Posterior vena cava (tissue), 2 donors: ENCODE results near the gene RAB28. TPM values are rescaled to one million over a fixed set of nuclear protein-coding genes. Genes with fewer than 3 reads are reported as not detected.
"Not testable (repeated sequence)": the region's sequence is repeated elsewhere in the genome, so short reads cannot be mapped to it uniquely, and the experiment has no call there.

Experiments
- DNase-seq: peaks from one replicate; pipeline ENCODE4 v3.0.0-alpha.2; 2020; ENCODE audit warnings: low spot score
- intact Hi-C, 2 donors: fragments of 100-400 bp; cut with DNase I; formaldehyde crosslinking; loops; one replicate each; pipeline versions ENCODE4 v1.14.1 to v1.14.2; 2022 to 2023
- total RNA-seq, 2 donors: library from RNA; stranded (reverse); fragmentation: NEBNext Ultra II Directional; extraction: Animal tissue kit (Norgen Biotek cat#: 25700); gene quantifications; one replicate each; pipeline ENCODE4 v1.2.1, GENCODE V29; 2021
- donor health status: DM: yes; HTN: yes; CAD: no.
- donor health status: DM: yes; HTN: yes; CAD: no.

Gene RAB28
- total RNA-seq, 2 donors from 2014 or later: 13.9 TPM

DNA sequence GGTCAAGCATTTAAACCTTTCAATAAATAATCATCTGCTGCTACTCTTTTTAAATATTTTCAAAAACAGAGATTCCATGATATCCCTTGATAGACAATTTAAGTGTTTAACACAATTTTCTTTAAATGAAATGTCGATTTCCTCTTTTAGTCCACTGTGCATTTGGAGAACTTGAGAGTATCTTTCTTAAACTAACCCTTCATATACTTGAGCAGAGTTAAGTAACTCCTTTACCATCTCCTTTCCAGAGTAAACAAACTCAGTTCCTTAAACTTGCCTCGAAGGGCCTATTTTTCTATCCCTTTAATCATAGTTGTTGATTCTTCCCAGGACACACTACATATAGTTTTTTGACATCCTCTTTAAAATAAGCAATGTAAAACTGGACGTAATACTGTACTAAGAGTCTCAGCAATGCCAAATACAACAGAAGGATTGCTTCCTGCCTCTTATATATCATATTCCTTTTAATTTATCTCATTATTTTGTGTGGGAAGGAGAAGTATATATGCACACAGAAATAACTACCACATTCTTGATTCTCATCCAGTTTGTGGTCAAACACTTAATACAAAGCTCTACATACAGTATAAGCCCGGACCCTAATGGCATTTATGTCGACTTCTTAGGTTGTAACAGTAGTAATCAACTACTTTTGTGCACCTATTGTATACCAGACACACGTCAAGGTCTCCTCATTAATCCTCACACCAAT is 22.8 kb downstream of the RAB28 start:
- intact Hi-C loops: no loop called here
- DNase-seq: no peak

DNA sequence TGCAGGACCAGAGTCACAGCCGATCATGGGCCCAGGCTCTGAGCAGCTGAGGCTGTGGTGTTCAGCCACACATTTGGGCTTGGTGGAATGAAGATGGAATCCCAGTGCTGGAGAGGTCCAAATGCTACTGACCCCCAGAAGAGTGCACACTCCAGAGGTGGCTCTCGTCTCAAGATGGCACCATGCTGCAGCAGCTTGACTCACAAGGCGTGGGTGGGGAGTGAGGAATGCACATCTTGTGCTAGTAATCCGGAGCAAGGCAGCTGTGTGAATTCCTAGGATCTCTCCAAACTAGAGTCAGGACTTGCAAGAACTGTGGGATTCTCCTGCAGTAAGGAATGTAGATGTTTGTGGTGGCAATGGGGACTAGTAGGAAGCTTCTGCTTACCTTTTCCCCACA is 28.7 kb downstream of the RAB28 start:
- DNase-seq: no peak
- intact Hi-C loops: no loop called here

DNA sequence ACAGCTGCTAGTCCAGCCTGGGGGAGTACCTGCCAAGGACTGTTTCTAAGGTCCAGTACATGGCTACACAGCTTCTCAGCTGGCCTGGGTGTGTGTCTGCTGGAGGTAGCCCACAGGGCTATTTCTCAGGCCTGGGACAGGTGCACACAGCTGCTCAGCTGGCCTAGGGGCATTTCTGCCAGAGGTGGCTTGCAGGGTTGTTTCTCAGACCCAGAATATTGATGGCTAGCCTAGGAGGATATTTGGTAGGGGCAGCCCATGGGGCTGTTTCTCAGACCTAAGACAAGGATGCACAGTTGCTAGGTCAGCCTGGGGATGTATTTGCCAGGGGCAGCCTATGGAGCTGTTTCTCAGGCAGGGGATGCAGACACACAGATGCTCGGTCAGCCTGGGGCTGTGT is 29.4 kb downstream of the RAB28 start:
- intact Hi-C loops: no loop called here
- no peak for DNase-seq

DNA sequence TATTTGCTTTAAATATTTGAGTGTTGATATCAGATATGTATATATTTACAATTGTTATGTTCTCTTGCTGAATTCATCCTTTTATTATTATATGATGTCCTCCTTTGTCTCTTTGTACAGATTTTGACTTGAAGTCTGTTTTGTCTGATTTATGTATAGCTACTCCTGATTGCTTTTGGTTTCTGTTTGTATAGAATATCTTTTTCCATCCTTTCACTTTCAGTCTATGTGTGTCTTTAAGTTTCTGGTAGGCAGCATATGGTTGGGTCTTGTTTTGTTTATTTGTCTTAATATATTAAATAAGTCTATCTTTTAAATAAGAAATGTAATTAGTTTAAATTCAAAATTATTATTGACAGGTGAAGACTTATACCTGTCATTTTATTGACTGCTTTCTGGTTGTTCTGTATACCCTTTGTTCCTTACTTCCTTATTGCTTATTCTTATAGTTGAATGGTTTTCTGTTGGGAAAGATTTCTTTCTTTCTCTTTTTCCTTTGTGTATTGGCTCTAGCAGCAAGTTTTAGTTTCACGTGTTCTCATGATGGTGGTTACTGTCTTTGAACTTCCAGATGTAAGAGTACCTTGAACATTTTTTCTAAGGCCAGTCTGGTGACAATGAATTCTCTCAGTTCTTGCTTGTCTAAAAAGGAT is 31.1 kb downstream of the RAB28 start:
- intact Hi-C loops: no loop called here
- no peak for DNase-seq

DNA sequence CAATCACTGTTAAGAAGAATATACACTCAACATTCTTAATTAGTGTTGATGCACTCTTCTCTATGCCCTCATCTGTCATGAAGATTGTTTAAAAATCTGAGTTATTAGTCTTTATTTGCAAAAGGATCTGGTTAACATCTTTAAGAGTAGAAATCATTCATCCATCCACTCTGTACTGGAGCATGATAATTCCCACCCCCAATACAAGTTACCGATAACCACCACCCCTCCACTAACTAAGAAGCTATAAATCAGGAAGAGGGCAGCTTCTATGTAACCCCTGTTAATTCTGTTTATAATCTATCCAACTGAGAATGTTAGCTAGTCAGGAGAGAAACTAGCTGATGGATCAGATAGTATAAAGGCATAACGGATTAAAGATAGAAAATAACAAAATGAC is 34.5 kb downstream of the RAB28 start:
- DNase-seq: no peak
- intact Hi-C loops: no loop called here

DNA sequence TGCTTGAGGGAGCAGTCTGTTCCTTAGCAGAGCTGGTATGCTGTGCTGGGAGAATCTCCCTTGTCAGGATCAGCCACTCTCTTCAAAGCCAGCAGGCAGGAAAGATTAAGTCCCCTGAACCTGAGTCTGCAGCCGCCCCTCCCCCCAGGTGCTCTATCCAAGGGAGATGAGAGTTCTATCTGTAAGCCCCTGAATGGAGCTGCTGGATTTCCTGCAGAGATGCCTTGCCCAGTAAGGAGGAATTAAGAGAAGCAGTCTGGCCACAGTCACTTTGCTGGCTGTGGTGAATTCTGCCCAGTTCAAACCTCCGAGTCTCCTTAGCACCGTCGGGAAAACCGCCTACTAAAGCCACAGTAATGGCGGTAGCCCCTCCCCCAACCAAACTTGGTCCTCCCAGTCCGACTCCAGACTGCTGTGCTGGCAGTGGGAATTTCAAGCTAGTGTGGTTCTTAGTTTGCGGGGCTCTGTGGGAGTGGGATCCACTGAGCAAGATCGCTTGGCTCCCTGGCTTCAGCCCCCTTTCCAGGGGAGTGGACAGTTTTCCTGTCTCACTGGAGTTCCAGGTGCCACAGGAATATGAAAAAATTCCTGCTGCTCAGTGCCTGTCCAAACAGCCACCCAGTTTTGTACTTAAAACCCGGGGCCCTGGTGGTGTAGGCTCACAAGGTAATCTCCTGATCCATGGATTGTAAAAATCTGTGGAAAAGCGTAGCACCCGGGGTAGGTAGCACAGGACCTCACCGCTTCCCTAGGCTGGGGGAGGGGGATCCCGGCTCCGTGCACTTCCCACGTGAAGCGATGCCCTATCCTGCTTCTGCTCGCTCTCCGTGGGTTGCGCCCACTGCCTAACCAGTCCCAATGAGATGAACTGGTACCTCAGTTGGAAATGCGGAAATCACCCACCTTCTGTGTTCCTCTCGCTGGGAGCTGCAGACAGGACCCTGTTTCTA is 38.0 kb downstream of the RAB28 start:
- intact Hi-C loops: no loop called here
- DNase-seq: no peak

DNA sequence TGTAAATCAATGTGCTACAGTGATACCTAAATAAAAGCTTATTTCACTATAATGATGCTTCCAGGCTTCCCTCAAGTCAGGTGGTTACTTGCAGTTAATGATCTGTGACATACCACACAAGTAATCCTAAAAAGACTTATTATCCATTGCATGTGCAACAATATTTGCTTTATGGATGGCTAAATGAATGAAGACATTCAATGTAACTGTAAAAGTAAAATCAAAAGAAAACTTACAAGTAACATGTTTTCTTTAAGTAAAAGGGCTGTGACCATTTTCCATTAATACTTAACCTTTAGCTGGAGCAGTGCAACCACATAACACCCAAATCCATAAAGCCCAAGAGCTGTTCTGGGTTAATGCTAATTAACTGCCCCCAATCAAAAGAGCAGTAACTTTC is 42.6 kb downstream of the RAB28 start:
- intact Hi-C loops: no loop called here

DNA sequence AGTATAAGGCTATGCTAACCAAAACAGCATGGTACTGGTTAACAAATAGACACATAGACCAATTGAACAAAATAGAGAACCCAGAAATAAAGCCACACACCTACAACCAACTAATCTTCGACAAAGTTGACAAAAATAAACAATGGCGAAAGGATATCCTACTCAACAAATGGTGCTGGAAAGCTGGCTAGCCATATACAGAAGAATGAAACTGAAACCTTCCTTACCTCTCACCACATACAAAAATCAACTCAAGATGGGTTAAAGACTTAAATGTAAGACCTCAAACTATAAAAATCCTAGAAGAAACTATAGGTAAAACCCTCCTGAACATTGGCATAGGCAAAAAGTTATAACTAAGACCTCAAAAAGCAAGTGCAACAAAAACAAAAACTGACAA is 47.2 kb downstream of the RAB28 start:
- intact Hi-C loops: no loop called here
- no peak for DNase-seq

More for the DNA sequence above, 42.6 kb downstream of the RAB28 start:
- no peak for DNase-seq

DNA sequence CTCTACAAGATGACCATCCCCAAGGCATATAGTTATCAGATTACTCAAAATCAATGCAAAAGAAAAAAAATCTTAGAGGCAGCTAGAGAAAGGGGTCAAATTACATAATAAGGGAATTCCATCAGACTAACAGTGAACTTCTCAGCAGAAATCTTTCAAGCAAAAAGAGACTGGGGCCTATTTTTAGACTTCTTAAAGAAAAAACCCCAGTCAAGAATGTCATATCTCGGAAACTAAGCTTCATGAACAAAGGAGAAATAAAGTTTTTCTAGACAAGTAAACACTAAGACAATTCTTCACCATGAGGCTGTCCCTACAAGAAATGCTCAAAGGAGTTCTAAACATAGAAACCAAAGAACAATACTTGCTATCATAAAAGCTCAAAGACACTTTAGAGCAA is 51.7 kb downstream of the RAB28 start:
- DNase-seq: no peak
- intact Hi-C loops: no loop called here

DNA sequence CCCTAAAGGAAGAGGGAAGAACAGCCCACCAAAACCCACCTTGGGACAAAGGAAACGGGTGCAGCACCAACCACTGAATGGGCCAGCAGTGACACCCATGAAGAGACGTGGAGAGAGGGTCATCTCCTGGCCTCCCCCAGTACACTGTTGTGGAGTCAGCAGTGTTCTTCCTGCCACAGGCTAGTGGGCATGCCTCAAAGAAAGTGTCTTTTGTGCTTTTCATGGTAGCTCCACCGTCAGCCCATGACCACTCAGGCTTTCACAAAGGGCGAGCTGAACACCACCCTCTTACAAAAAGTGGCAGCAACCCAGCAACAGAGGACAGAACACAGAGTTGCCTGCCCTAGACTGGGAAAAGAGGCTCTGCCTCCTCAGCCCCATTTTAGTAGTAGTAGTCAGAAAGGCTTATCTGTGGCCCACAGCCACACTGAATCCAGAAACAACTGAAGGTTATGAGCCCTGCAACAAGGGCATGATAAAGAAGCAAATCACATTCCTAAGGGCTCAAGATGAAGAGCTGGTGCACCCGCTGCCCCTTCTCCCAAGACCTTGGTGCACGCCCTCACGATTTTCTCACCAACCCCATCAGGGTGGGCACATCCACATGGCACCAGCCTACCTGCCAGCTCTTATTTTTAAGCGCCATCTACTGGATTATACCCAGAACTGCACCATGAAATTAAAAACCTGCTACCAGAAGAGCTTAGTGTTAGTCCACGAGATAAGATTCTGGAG is 53.1 kb downstream of the RAB28 start:
- intact Hi-C loops: no loop called here
- no peak for DNase-seq

DNA sequence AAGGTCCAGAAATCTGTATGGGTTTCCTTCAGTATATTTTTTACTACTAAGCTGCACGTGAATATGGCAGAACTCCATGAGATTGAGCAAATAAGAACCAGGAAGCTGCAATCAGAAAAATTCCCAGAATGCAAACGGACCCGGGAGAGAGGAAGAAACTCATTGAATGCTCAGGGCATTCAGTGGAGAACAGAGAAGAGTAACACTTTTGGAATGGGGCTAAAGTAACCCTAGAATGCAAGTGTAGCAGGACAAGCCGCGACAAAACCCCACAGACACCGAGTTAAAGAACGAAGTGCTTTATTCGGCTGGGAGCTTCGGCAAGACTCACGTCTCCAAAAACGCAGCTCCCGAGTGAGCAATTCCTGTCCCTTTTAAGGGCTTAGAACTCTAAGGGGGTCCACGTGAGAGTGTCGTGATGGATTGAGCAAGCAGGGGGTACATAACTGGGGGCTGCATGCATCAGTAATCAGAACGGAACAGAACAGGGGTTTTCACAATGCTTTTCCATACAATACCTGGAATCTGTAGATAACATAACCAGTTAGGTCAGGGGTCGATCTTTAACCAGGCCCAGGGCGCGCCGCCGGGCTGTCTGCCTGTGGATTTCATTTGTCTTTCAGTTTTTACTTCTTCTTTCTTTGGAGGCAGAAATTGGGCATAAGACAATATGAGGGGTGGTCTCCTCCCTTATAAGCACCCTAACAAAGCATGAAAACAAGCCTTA is 56.4 kb downstream of the RAB28 start:
- DNase-seq: no peak
- intact Hi-C loops: no loop called here

DNA sequence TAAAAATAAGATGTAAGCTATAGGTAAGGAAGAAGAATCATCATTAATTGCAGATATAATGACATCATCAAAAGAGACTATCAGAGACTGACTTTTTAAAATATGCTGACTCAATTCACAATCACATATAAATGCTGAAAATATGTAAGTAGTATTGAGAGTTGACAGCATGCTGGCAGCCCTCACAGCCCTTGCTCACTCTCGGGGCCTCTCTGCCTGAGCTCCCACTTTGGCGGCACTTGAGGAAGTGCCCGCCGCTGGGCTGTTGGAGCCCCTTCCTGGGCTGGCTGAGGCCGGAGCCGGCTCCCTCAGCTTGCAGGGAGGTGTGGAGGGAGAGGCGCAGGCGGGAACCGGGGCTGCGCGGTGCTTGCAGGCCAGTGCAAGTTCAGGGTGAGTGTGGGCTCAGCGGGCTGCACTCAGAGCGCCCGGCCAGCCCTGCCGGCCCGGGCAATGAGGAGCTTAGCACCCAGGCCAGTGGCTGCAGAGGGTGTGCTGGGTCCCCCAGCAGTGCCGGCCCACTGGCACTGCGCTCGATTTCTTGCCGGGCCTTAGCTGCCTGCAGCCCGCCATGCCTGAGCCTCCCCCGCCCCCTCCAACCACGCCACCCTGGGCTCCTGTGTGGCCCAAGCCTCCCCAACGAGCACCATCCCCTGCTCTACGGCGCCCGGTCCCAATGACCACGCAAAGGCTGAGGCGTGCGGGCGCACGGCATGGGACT is 68.9 kb downstream of the RAB28 start:
- no peak for DNase-seq
- intact Hi-C loops: no loop called here

DNA sequence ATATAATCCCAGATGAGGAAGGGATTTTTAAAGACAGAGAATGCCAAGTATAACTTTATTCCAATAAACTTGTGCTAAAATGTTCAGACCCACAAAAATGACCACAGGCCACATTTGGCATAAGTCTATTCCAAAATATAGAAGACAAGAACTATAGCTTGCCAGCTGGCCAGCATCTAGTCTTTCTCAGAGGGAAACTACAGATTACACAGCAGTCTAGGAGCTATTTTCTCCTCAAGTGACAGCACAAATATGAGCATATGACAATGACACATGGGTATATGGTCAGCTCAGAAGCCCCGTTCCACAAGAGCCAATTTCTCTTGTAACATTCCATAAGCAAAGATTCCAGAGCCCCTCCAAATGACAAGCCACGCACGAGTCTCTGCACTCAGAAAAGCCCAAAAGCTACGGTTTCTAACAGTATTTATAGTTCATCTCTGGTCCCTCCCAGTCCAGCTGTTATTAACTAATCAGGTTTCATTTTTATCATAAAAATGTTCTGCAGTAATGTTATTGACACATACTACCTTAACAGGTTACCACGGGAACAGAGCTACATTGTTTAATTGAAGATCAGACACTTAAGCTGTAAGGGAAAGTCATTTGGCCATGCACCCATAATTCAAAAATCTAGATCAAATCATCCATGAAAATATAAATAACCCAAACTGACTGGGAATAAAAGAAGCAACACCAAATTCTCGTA is 70.3 kb downstream of the RAB28 start:
- intact Hi-C loops: no loop called here
- DNase-seq: no peak

DNA sequence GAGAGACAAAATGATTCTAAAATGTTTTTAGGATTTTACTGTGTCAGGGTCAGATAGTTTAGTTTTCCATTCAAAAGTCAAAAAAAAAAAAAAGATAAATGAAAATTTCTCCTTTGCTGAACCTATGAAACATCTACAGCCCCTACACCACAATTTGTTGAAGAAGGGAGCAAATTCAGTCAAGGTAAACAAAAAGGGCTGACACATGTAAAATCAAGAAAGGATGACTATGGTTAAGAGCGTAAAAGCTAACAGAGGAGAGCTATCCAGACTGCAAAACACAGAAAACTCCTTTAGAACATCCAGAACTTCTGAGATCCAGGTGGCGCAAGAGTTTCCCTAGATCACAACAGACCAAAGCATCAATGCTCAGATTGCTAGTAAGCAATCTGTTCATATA is 72.2 kb downstream of the RAB28 start:
- intact Hi-C loops: no loop called here

DNA sequence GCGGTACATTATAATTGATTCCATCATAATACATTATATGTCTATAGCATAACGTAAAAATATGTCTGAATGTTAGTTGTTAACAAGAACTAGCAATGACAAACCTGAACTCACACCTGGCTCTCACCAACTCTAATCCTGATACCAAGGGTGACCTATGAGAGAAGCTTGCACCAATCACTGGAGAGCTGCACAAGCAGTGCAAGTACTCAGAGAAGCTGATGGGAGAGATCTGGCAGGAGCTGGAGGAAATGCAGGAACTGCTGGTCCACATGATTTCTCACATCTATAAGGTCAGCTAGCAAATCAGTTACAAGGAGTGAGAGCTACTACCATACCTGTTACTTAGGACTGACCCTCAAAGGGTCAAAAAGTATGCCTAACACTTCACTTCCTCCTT is 74.8 kb downstream of the RAB28 start:
- no peak for DNase-seq
- intact Hi-C loops: no loop called here

More for the DNA sequence above, 72.2 kb downstream of the RAB28 start:
- no peak for DNase-seq

DNA sequence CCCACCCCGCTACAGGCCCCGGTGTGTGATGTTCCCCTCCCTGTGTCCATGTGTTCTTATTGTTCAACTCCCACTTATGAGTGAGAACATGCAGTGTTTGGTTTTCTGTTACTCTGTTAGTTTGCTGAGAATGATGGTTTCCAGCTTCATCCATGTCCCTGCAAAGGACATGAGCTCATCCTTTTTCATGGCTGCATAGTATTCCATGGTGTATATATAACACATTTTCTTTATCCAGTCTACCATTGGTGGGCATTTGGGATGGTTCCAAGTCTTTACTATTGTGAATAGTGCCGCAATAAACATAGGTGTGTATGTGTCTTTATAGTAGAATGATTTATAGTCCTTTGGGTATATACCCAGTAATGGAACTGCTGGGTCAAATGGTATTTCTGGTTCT is 78.0 kb downstream of the RAB28 start:
- DNase-seq, intact Hi-C loops: not testable (repeated sequence)

DNA sequence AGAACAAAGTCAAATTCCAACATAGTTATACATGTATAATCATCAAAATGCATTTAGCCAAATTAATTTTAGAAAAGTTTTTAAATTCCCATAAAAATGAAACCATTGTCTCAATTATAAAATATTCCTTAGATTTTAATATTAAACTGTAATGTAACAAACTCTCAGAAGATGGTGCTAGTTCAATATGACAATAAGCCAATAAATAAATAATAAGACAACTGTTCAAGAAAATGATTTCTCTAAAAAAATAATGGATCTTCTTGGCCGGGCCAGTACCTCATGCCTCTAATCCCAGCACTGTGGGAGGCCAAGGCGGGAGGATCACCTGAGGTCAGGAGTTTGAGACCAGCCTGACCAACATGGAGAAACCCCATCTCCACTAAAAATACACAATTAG is 80.3 kb downstream of the RAB28 start:
- intact Hi-C loops: no loop called here
- DNase-seq: no peak

DNA sequence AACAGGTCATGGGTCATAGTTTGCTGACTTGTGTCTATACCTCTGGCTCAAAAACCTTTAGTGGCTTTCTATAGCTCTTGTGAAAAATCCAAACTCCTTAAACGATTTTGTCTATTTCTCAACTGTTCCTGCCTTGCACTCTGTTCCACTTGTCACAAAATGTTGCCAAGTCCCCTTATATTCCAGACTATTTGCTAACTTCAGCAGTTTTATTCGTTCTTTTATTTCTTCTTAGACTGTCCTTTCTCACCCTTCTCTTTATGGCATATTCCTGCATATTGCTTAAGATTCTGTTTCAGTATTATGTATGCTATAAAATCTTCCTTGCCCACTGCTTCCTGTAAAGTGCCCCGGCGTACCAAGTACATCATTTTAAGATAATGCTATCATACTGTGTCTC is 80.8 kb downstream of the RAB28 start:
- intact Hi-C loops: no loop called here
- no peak for DNase-seq
